ENCODE measurements around the gene MAPK7. TPM values are rescaled to one million over a fixed set of nuclear protein-coding genes. Genes with fewer than 3 reads are reported as not detected.

Gene MAPK7
- total and polyA plus RNA-seq, 2 of the 8 experiments (the other 6 are each of a cell fraction or from before 2014, with no cell fraction given), result 15.2 to 28.1 TPM

- POLR2A ChIA-PET (ENCODE audit: partially characterized antibody), result interaction anchor here (1.1 to 1.7 kb wide), 3 partner anchors 9 to 32 kb away, joined by 3 to 5 read pairs (median 4); partner anchors contain the start of gene RNF112
- H3K79me1 ChIP-seq (ENCODE audit: low read depth, low read length), result no peaks in the 10 kb centered on the region
- H3K9ac ChIP-seq (replicated peaks in 1 of 4; ENCODE audit: extremely low read depth in 1 of 4, low read depth in 3 of 4, low read length in 3 of 4), result no peak overlapping the region
- TF ChIP-seq SP2 (IDR thresholded peaks at IDR 0.05; ENCODE audit: low read length) (no peak), TEAD4 (IDR thresholded peaks at IDR 0.05; ENCODE audit: low read depth, low read length) (no peak), HDAC2 (IDR thresholded peaks at IDR 0.05; ENCODE audit: borderline replicate concordance in 1 of 2, low read depth in 2 of 2, low read length in 2 of 2) (no peak), CBX8 (IDR thresholded peaks at IDR 0.05; ENCODE audit: borderline replicate concordance, low read depth, low read length) (no peak), EZH2 (IDR thresholded peaks at IDR 0.05; ENCODE audit: low read depth, low read length, severe bottlenecking) (no peak), POLR2AphosphoS5 (IDR thresholded peaks at IDR 0.05; ENCODE audit: low read depth, low read length) (no peak), KDM4A (IDR thresholded peaks at IDR 0.05; ENCODE audit: low read depth, low read length, severe bottlenecking) (no peak), EP300 (IDR thresholded peaks at IDR 0.05; ENCODE audit: borderline replicate concordance in 1 of 2, low read depth in 2 of 2, low read length in 2 of 2) (no peak), SRF (IDR thresholded peaks at IDR 0.05; ENCODE audit: low read depth, low read length) (no peak), KDM5A (IDR thresholded peaks at IDR 0.05; ENCODE audit: low read length) (no peak)
- no peak overlapping the region for H2BK5ac ChIP-seq (ENCODE audit: low read depth, low read length)
- no peak overlapping the region for H2BK12ac ChIP-seq (ENCODE audit: low read depth, low read length)
- H2AFZ ChIP-seq (ENCODE audit: low read length), result no peak overlapping the region
- H3K56ac ChIP-seq (replicated peaks; ENCODE audit: insufficient read length, low read depth, low read length), result no peak overlapping the region
- H3K27me3 ChIP-seq (replicated peaks in 1 of 4; ENCODE audit: control insufficient read depth in 3 of 4, extremely low read depth in 1 of 4, insufficient read depth in 3 of 4, low read length in 3 of 4), result no peaks in the 10 kb centered on the region
- no peaks in the 10 kb centered on the region for H3K9me3 ChIP-seq (ENCODE audit: insufficient read depth in 2 of 2, low read depth in 1 of 2, low read length in 1 of 2)
- FAIRE-seq (no peak), DNase-seq (ENCODE audit: low read depth in 1 of 2, low spot score in 2 of 2) (no peak)
- H4K91ac ChIP-seq (replicated peaks; ENCODE audit: insufficient read length, low read length), result peak overlapping the region; percentile 25
- no peak overlapping the region for H3K18ac ChIP-seq (ENCODE audit: extremely low read depth, low read length)
- H2BK20ac ChIP-seq (ENCODE audit: low read length), result no peak overlapping the region
- H3K4me1 ChIP-seq (replicated peaks in 1 of 4; ENCODE audit: control insufficient read depth in 3 of 4, insufficient read depth in 4 of 4, low read length in 3 of 4), result peaks cover 2 to 9% (median 5%) of the 10 kb centered on the region in 4 experiments; a peak in 6 of 7 replicates
- no peak overlapping the region for H3K4me2 ChIP-seq (ENCODE audit: insufficient read depth in 1 of 2, low read depth in 2 of 2, low read length in 2 of 2)
- H3K36me3 ChIP-seq (ENCODE audit: control insufficient read depth in 2 of 4, insufficient read depth in 4 of 4, low read length in 3 of 4), result no peaks in the 10 kb centered on the region
- H3K14ac ChIP-seq (ENCODE audit: insufficient read length), result no peak overlapping the region
- H3K4me3 ChIP-seq (ENCODE audit: extremely low read depth in 1 of 4, insufficient read depth in 2 of 4, low read depth in 3 of 4, low read length in 4 of 4), result no peak overlapping the region
- peak overlapping the region; percentile 53 for H3K4ac ChIP-seq (replicated peaks; ENCODE audit: insufficient read length, low read depth, low read length)
- H2BK120ac ChIP-seq (replicated peaks; ENCODE audit: low read depth, low read length), result peak overlapping the region; percentile 38
- no peak overlapping the region for H4K8ac ChIP-seq (ENCODE audit: extremely low read depth, insufficient read depth, low read length)
- no peak overlapping the region for H3K23ac ChIP-seq (ENCODE audit: insufficient read length)
- H4K5ac ChIP-seq (ENCODE audit: insufficient read length, low read depth, low read length), result no peak overlapping the region
- H2BK15ac ChIP-seq (ENCODE audit: low read length), result no peak overlapping the region
- no peak overlapping the region for H3K27ac ChIP-seq (ENCODE audit: low read depth, low read length)
- no peaks in the 10 kb centered on the region for H3K79me2 ChIP-seq (ENCODE audit: control insufficient read depth in 1 of 2, insufficient read depth in 2 of 2, low read length in 2 of 2)
- peaks cover 0 to 1% of the 10 kb centered on the region in 2 experiments for H4K20me1 ChIP-seq (replicated peaks in 1 of 2; ENCODE audit: control insufficient read depth in 1 of 2, insufficient read depth in 2 of 2, low read length in 2 of 2)
- H2AK5ac ChIP-seq (ENCODE audit: low read depth, low read length), result 0 out of 2 replicates have a peak overlapping the region, but pooled peaks have one; percentile 24
- CTCF ChIA-PET (ENCODE audit: partially characterized antibody), result interaction anchor here (0.8 to 2.2 kb wide), 4 partner anchors 11 to 360 kb away, joined by 3 to 6 read pairs (median 5); partner anchors contain the start of gene B9D1
- peaks cover 4% of the 10 kb centered on the region; the same call in 1 of the 2 replicates for H3K23me2 ChIP-seq (ENCODE audit: low read depth, low read length)
- 89% methylated on average over 8 of the region's 8 CpGs; no CpG with 5 or more reads in 1 of the 2 experiments for WGBS, 2 experiments (ENCODE audit: extremely low coverage in 1 of 2, insufficient coverage in 1 of 2, insufficient read length in 1 of 2, insufficient replicate concordance in 2 of 2, low coverage in 1 of 2, low lambda C conversion rate in 2 of 2, missing lambda C conversion rate in 1 of 2)
Observed at GRCh38 chr17:19401321-19402010, 23.2 kb downstream of the MAPK7 start.

Data from H1 (cell line).